Femur (tissue), 1 donor: ENCODE measurements around the gene CPA1.
A peak's percentile ranks its signal among the peaks of the same experiment; 100 is the strongest.

Source experiments
- DNase-seq: peaks from one replicate; pipeline ENCODE4 v3.0.0-alpha.2; 2017

CPA1 gene

GRCh38 chr7:130356121-130356875, 24.0 kb upstream of the CPA1 start:
- peak; percentile 94 for DNase-seq

- peak; percentile 86 for DNase-seq
Observed at GRCh38 chr7:130356876-130357611, 23.2 kb upstream of the CPA1 start.

GRCh38 chr7:130358471-130358870, 21.8 kb upstream of the CPA1 start:
- DNase-seq: peak; percentile 11

- peak; percentile 10 for DNase-seq
Observed at GRCh38 chr7:130359276-130359857, 20.9 kb upstream of the CPA1 start.

GRCh38 chr7:130360518-130360917, 19.8 kb upstream of the CPA1 start:
- DNase-seq: no peak

- DNase-seq: no peak
Observed at GRCh38 chr7:130361681-130362080, 18.6 kb upstream of the CPA1 start.

DNA sequence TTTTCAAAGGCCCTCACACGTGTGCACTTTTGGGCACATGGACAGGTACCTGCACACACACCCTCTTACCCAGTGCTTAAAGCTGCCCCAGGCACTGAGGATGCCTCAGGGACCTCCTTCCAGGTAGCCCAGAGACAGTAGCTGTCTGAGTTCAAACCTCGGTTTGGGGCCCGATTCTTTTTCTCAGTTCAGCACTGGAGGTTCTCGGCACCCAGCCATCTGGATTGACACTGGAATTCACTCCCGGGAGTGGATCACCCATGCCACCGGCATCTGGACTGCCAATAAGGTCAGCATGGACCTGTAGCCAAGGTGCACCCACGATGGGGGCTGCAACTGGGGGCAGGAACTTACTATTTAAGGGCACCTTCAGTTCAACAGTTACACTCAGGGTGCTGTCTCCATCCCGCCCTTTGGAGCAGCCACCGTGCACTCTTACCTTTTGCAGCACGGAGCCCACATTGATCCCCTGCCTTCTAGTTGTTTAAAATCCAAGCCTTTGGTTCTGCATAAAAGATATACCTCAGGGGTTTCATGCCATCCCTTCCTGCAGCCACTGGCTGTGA, 18.0 kb upstream of the CPA1 start:
- no peak for DNase-seq

- DNase-seq: no peak
Observed at GRCh38 chr7:130363026-130363847, 17.1 kb upstream of the CPA1 start.

DNA sequence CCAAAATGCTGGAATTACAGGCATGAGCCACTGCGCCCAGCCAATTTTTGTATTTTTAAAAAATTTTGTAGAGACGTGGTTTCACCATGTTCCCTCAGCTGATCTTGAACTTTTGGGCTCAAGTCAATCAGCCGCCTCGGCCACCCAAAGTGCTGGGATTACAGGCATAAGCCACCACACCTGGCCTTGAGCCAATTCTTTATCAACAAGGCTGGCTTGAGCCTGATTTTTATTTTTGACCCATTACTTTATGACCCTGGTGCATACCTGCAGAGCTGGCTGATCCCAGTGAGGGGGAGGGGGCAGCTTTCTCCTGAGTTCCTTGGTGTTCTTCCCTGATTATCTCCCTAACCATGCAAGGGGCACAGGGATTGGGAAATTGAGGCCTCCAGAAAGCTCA, 15.8 kb upstream of the CPA1 start:
- no peak for DNase-seq

- no peak for DNase-seq
Observed at GRCh38 chr7:130365088-130365487, 15.2 kb upstream of the CPA1 start.

- DNase-seq: peak; percentile 92
Observed at GRCh38 chr7:130365511-130366441, 14.5 kb upstream of the CPA1 start.

DNA sequence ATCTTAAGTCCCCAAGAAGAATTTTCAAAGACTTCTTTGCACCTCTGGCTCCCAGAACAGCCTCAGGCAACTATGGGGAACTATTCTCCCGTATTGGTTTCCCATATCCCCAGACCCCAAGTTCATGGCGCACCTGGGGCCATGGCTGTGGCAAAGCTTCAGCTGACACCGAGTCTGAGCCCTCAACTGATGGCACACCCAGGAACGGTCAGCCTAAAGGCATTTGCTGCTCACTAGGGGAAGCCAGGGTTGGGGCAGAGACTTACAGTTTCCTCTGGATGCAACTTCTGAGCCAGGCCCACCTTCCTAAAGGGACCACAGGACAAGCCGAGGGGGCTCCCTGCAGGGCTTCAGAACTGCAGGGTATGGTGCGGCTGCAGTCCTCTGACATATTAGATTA, 13.7 kb upstream of the CPA1 start:
- DNase-seq: peak; percentile 14

- DNase-seq: no peak
Observed at GRCh38 chr7:130367088-130367755, 13.1 kb upstream of the CPA1 start.

DNA sequence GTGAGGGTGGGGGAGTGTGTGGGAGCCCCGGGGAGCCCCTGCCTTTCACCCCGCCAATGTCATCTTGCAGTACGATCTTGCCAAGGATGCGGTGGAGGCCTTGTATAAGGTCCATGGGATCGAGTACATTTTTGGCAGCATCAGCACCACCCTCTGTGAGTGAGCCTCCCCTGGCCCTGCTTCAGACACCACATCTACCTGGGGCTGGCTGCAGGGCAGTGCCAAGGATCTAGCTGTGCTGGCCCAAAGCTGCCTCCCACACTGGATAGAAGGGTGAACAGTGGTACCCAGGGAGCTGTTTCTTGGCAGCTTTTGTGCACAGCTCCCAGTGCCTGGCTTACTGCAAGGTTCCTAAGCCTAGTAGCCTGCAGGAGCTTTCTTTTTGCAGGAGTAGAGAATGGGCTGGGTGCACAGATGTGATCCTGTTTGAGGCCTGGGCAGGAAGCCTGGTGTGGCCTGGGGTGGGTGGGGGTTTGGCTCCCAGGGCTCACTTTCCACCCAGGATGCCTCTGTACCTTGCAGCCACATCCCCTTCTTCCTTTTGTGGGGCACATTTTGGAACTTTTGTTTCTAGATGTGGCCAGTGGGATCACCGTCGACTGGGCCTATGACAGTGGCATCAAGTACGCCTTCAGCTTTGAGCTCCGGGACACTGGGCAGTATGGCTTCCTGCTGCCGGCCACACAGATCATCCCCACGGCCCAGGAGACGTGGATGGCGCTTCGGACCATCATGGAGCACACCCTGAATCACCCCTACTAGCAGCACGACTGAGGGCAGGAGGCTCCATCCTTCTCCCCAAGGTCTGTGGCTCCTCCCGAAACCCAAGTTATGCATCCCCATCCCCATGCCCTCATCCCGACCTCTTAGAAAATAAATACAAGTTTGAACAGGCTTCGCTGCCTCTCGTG, 12.2 kb upstream of the CPA1 start:
- DNase-seq: no peak

- DNase-seq: no peak
Observed at GRCh38 chr7:130369110-130369711, 11.1 kb upstream of the CPA1 start.

GRCh38 chr7:130369831-130370550, 10.3 kb upstream of the CPA1 start:
- no peak for DNase-seq

GRCh38 chr7:130371046-130371445, 9.2 kb upstream of the CPA1 start:
- no peak for DNase-seq

GRCh38 chr7:130372402-130373165, 7.7 kb upstream of the CPA1 start:
- no peak for DNase-seq
